SK-N-SH treated with all-trans-retinoic acid at 6 μM for 48 hours (cell line): ENCODE results near the gene ADAM17.
A peak's percentile ranks its signal among the peaks of the same experiment; 100 is the strongest.

Experiments
- ATAC-seq: fragments of 200-7000 bp; cut with Tn5 transposase; 3 replicates; pipeline ENCODE4 v1.9.1; 2020; ENCODE audit warnings: mild to moderate bottlenecking, moderate library complexity
- ARNTL ChIP-seq: fragments of 450-650 bp; formaldehyde crosslinking; IDR thresholded peaks from 2 replicates; pipeline ENCODE4 v1.5.0; 2020; ENCODE audit warnings: low read depth, mild to moderate bottlenecking, moderate library complexity, borderline replicate concordance
- BACH2 ChIP-seq: fragments of 250-450 bp; sonication (Bioruptor Pico); IDR thresholded peaks from 2 replicates; pipeline ENCODE4 v1.9.0; 2021; ENCODE audit warnings: mild to moderate bottlenecking, borderline replicate concordance
- CREB5 ChIP-seq: fragments of 250-450 bp; sonication (Bioruptor Pico); IDR thresholded peaks from 2 replicates; pipeline ENCODE4 v1.5.1; 2020; ENCODE audit warnings: low read depth, mild to moderate bottlenecking, moderate library complexity
- CSDC2 ChIP-seq: fragments of 250-450 bp; sonication (Bioruptor Pico); IDR thresholded peaks from 2 replicates; pipeline ENCODE4 v1.5.0; 2020; ENCODE audit warnings: mild to moderate bottlenecking, moderate library complexity
- CSRNP3 ChIP-seq: fragments of 250-450 bp; sonication (Bioruptor Pico); IDR thresholded peaks from 2 replicates; pipeline ENCODE4 v1.5.1; 2021; ENCODE audit warnings: mild to moderate bottlenecking, moderate library complexity
- ESRRG ChIP-seq: fragments of 250-450 bp; sonication (Bioruptor Pico); IDR thresholded peaks from 2 replicates; pipeline ENCODE4 v1.6.1; 2021; ENCODE audit warnings: mild to moderate bottlenecking
- GLIS3 ChIP-seq: fragments of 250-450 bp; sonication (Bioruptor Pico); IDR thresholded peaks from 2 replicates; pipeline ENCODE4 v1.5.0; 2020; ENCODE audit warnings: mild to moderate bottlenecking, moderate library complexity
- ISL1 ChIP-seq: fragments of 250-450 bp; sonication (Bioruptor Pico); IDR thresholded peaks from 2 replicates; pipeline ENCODE4 v2.1.2; 2022; ENCODE audit warnings: mild to moderate bottlenecking, moderate library complexity
- OSR1 ChIP-seq: fragments of 250-450 bp; sonication (Bioruptor Pico); IDR thresholded peaks from 2 replicates; pipeline ENCODE4 v1.8.0; 2022; ENCODE audit warnings: moderate library complexity, mild to moderate bottlenecking, inconsistent platforms
- POU6F1 ChIP-seq: fragments of 250-450 bp; sonication (Bioruptor Pico); IDR thresholded peaks from 2 replicates; pipeline ENCODE4 v1.8.0; 2021; ENCODE audit warnings: low read depth, mild to moderate bottlenecking, moderate library complexity, borderline replicate concordance
- PPARA ChIP-seq: fragments of 250-450 bp; sonication (Bioruptor Pico); IDR thresholded peaks from 2 replicates; pipeline ENCODE4 v1.5.0; 2020; ENCODE audit warnings: mild to moderate bottlenecking, borderline replicate concordance
- RARB ChIP-seq: fragments of 250-450 bp; sonication (Bioruptor Pico); IDR thresholded peaks from 2 replicates; pipeline ENCODE4 v1.8.0; 2021; ENCODE audit warnings: mild to moderate bottlenecking, moderate library complexity
- SNAI2 ChIP-seq: fragments of 250-450 bp; sonication (Bioruptor Pico); IDR thresholded peaks from 2 replicates; pipeline ENCODE4 v1.5.0; 2020; ENCODE audit warnings: mild to moderate bottlenecking, moderate library complexity
- TCF4 ChIP-seq: fragments of 250-450 bp; sonication (Bioruptor Pico); IDR thresholded peaks from 2 replicates; pipeline ENCODE4 v1.8.0; 2021; ENCODE audit warnings: mild to moderate bottlenecking, moderate library complexity, borderline replicate concordance
- TSHZ2 ChIP-seq: fragments of 250-450 bp; sonication (Bioruptor Pico); IDR thresholded peaks from 2 replicates; pipeline ENCODE4 v1.5.0; 2020; ENCODE audit warnings: mild to moderate bottlenecking, moderate library complexity
- ZC3H10 ChIP-seq: fragments of 250-450 bp; sonication (Bioruptor Pico); IDR thresholded peaks from 2 replicates; pipeline ENCODE4 v1.5.1; 2021; ENCODE audit warnings: mild to moderate bottlenecking, moderate library complexity
- ZFP3 ChIP-seq: fragments of 250-450 bp; sonication (Bioruptor Pico); IDR thresholded peaks from 2 replicates; pipeline ENCODE4 v1.5.0; 2020; ENCODE audit warnings: mild to moderate bottlenecking, moderate library complexity
- ZFP30 ChIP-seq: fragments of 450-650 bp; formaldehyde crosslinking; IDR thresholded peaks from 2 replicates; pipeline ENCODE4 v1.5.0; 2022; ENCODE audit warnings: mild to moderate bottlenecking, moderate library complexity
- ZNF70 ChIP-seq: fragments of 450-650 bp; formaldehyde crosslinking; IDR thresholded peaks from 2 replicates; pipeline ENCODE4 v1.5.0; 2020; ENCODE audit warnings: mild to moderate bottlenecking, moderate library complexity

The ADAM17 gene

GRCh38 chr2:9578467-9579235 is 23.0 kb upstream of the ADAM17 start (continued):
- no peak for TF ChIP-seq POU6F1 (CRISPR knock-in tag)
- TF ChIP-seq RARB, result no peak
- no peak for TF ChIP-seq ZFP30
- no peak for TF ChIP-seq ZNF70 (CRISPR knock-in tag)

- TF ChIP-seq PPARA (CRISPR knock-in tag) (no peak), ESRRG (CRISPR knock-in tag) (no peak), TSHZ2 (no peak)
- ATAC-seq, result no peak
These were observed 18.7 kb upstream of the ADAM17 start for GRCh38 chr2:9574331-9574730.

GRCh38 chr2:9573840-9574239 is 18.2 kb upstream of the ADAM17 start:
- TF ChIP-seq ISL1 (CRISPR knock-in tag) (no peak), POU6F1 (CRISPR knock-in tag) (no peak), SNAI2 (CRISPR knock-in tag) (no peak), BACH2 (CRISPR knock-in tag) (no peak), CREB5 (CRISPR knock-in tag) (no peak), ESRRG (CRISPR knock-in tag) (no peak), ZFP30 (no peak), CSDC2 (CRISPR knock-in tag) (no peak), GLIS3 (no peak), OSR1 (CRISPR knock-in tag) (no peak), PPARA (CRISPR knock-in tag) (no peak), ZNF70 (CRISPR knock-in tag) (no peak), ZC3H10 (no peak), TCF4 (CRISPR knock-in tag) (no peak), RARB (no peak), CSRNP3 (CRISPR knock-in tag) (no peak), ARNTL (CRISPR knock-in tag) (no peak), ZFP3 (CRISPR knock-in tag) (no peak)
- TF ChIP-seq, all 23 proteins: peak for 0
- ATAC-seq, result peak; percentile 33; the same call in 2 of the 3 replicates
